Endothelial cell of umbilical vein (primary cell): ENCODE data around the gene VSIG10L. TPM values are rescaled to one million over a fixed set of nuclear protein-coding genes. Genes with fewer than 3 reads are reported as not detected.

Experiments
- BruUV-seq: library from RNA; stranded (reverse); fragments of 400-500 nt; replicated peaks from 2 replicates; lab custom pipeline; 2021; lab: Mats Ljungman, UMichigan
- CTCF ChIA-PET: fragments of 300-600, 350-600 bp; sonication (Branson Sonifier 250); formaldehyde crosslinking; loops from one replicate; lab custom pipeline; 2021; ENCODE audit warnings: antibody characterized with exemption, inconsistent platforms; lab: Charles Lee
- POLR2A ChIA-PET: fragments of 300-600, 350-600 bp; sonication (Branson Sonifier 250); formaldehyde crosslinking; loops from one replicate; lab custom pipeline; 2021; ENCODE audit warnings: antibody characterized with exemption, inconsistent platforms; lab: Charles Lee
- DNase-seq: peaks from one replicate; pipeline ENCODE4 v3.0.0-alpha.2; 2011; ENCODE audit warnings: low read depth, low spot score
- FAIRE-seq: peaks from 2 replicates; lab custom pipeline; 2011; peaks lifted over from hg19 to GRCh38; lab: Jason Lieb, UNC
- H2AFZ ChIP-seq: 2 replicates; pipeline ENCODE4 v1.6.0; 2012; ENCODE audit warnings: low read depth, low read length, control low read depth, inconsistent platforms
- H3K27ac ChIP-seq: 2 replicates; pipeline ENCODE4 v1.5.1; 2011; ENCODE audit warnings: low read depth, mild to moderate bottlenecking, control low read depth, low read length, moderate library complexity; ENCODE audit not compliant: insufficient read depth
- H3K27me3 ChIP-seq, 2 experiments: 2 replicates each; pipeline versions ENCODE4 v1.6.0 to v1.6.1; 2011; ENCODE audit warnings: low read length in 2 of 2, mixed read lengths in 1 of 2; ENCODE audit not compliant: control insufficient read depth in 2 of 2, insufficient read depth in 2 of 2
- H3K36me3 ChIP-seq, 2 experiments: 2 replicates in 1 of 2; 3 replicates in 1 of 2; pipeline ENCODE4 v1.5.1; 2011; ENCODE audit warnings: low read length in 2 of 2, mild to moderate bottlenecking in 1 of 2, moderate library complexity in 1 of 2; ENCODE audit not compliant: control insufficient read depth in 2 of 2, insufficient read depth in 2 of 2; ENCODE audit errors: extremely low read depth in 1 of 2
- H3K4me1 ChIP-seq: 3 replicates; pipeline ENCODE4 v1.5.1; 2011; ENCODE audit warnings: mild to moderate bottlenecking, low read length; ENCODE audit not compliant: control insufficient read depth, insufficient read depth; ENCODE audit errors: extremely low read depth
- H3K4me2 ChIP-seq: 2 replicates; pipeline ENCODE4 v1.6.1; 2011; ENCODE audit warnings: low read length, control low read depth, mixed read lengths; ENCODE audit not compliant: insufficient read depth
- H3K4me3 ChIP-seq, 3 experiments: fragments of 200-600 bp in 1 of 3; sonication (generic), shearing (Covaris generic) in 1 of 3; replicated peaks in 1 of 3; 2 replicates each; pipeline ENCODE4 v1.5.1; 2011 to 2016; ENCODE audit warnings: control low read depth in 3 of 3, low read length in 3 of 3, mild to moderate bottlenecking in 2 of 3, inconsistent platforms in 1 of 3, low read depth in 1 of 3, moderate library complexity in 1 of 3; ENCODE audit not compliant: insufficient read depth in 1 of 3
- H3K79me2 ChIP-seq: 2 replicates; pipeline ENCODE4 v1.6.0; 2012; ENCODE audit warnings: low read length, inconsistent platforms; ENCODE audit not compliant: control insufficient read depth, insufficient read depth
- H3K9ac ChIP-seq: replicated peaks from 2 replicates; pipeline ENCODE3; 2011; ENCODE audit warnings: low read length, control low read depth; ENCODE audit not compliant: insufficient read depth; ENCODE audit errors: extremely low read depth
- H3K9me1 ChIP-seq: replicated peaks from 3 replicates; pipeline ENCODE4 v1.6.0; 2011; ENCODE audit warnings: mild to moderate bottlenecking, low read length; ENCODE audit not compliant: control insufficient read depth, insufficient read depth; ENCODE audit errors: extremely low read depth
- H3K9me3 ChIP-seq: replicated peaks from 2 replicates; pipeline ENCODE4 v1.5.1; 2012; ENCODE audit warnings: low read length, inconsistent platforms; ENCODE audit not compliant: control insufficient read depth, insufficient read depth
- H4K20me1 ChIP-seq: replicated peaks from 2 replicates; pipeline ENCODE3; 2011; ENCODE audit warnings: mild to moderate bottlenecking, low read length; ENCODE audit not compliant: control insufficient read depth, insufficient read depth; ENCODE audit errors: extremely low read depth
- EZH2 ChIP-seq: IDR thresholded peaks from 2 replicates; pipeline ENCODE4 v1.6.1; 2012; ENCODE audit warnings: borderline replicate concordance, low read depth, mild to moderate bottlenecking, moderate library complexity, low read length, inconsistent platforms; ENCODE audit not compliant: severe bottlenecking
- FOS ChIP-seq: IDR thresholded peaks from 2 replicates; pipeline ENCODE4 v1.6.1; 2011; ENCODE audit warnings: mild to moderate bottlenecking, low read length, moderate library complexity, borderline replicate concordance; ENCODE audit not compliant: insufficient read depth
- GATA2 ChIP-seq: IDR thresholded peaks from 2 replicates; pipeline ENCODE4 v1.7.0; 2011; ENCODE audit warnings: low read depth, mild to moderate bottlenecking, moderate library complexity, mixed read lengths, low read length; ENCODE audit not compliant: insufficient read length, insufficient read depth
- JUN ChIP-seq: IDR thresholded peaks from 2 replicates; pipeline ENCODE4 v1.6.1; 2011; ENCODE audit warnings: borderline replicate concordance, low read depth; ENCODE audit not compliant: insufficient read length, insufficient read depth
- MYC ChIP-seq: IDR thresholded peaks from one replicate; pipeline ENCODE4 v1.6.1; 2011; ENCODE audit warnings: mild to moderate bottlenecking, low read depth, low read length
- POLR2A ChIP-seq: IDR thresholded peaks from 2 replicates; pipeline ENCODE4 v1.6.1; 2012; ENCODE audit warnings: low read depth, mild to moderate bottlenecking, control low read depth, low read length
- POLR2AphosphoS5 ChIP-seq: IDR thresholded peaks from 2 replicates; pipeline ENCODE4 v1.6.1; 2012; ENCODE audit warnings: low read depth, mild to moderate bottlenecking, control low read depth, low read length, moderate library complexity; ENCODE audit not compliant: insufficient read depth
- dilution Hi-C: fragments of 300-500 bp; cut with MboI; formaldehyde crosslinking; loops from one replicate; pipeline ENCODE4 v1.15.0; 2019; ENCODE audit warnings: low sequenced_read_pairs; ENCODE audit not compliant: extremely low pct_ligation_motif_present
- intact Hi-C: fragments of 100-400 bp; cut with micrococcal nuclease; formaldehyde crosslinking; loops from one replicate; pipeline ENCODE4 v1.10.0; 2022
- polyA plus RNA-seq, 4 experiments: library from polyadenylated mRNA; depleted of rRNA in 3 of 4; stranded (reverse) in 3 of 4; unstranded in 1 of 4; fragments of >200 nt; gene quantifications; 2 replicates each; pipeline versions ENCODE4 v1.2.1 to v1.2.3, GENCODE V29; 2011 to 2012; ENCODE audit warnings: missing spikeins in 1 of 4
- total RNA-seq: library from RNA; stranded (reverse); gene quantifications from 2 replicates; pipeline ENCODE4 v1.2.3, GENCODE V29; 2021
- TF ChIP-seq, protein P1 (sequence below): IDR thresholded peaks from 2 replicates; pipeline ENCODE4 v1.6.1; 2011; ENCODE audit not compliant: insufficient read depth, insufficient read length
- TF ChIP-seq, protein P2 (sequence below), 2 donors: IDR thresholded peaks; 1 replicate in 1 of 2; 2 replicates in 1 of 2; pipeline ENCODE4 v1.5.1; 2011; ENCODE audit warnings: low read length in 2 of 2, mild to moderate bottlenecking in 2 of 2, moderate library complexity in 2 of 2, control low read depth in 1 of 2, inconsistent platforms in 1 of 2, low read depth in 1 of 2; ENCODE audit not compliant: insufficient read depth in 1 of 2; ENCODE audit errors: extremely low read depth in 1 of 2

VSIG10L gene
- total and polyA plus RNA-seq, 2 donors (not counting 3 experiments of a cell fraction or from before 2014, with no cell fraction given), result 0.62 to 0.77 TPM

DNA sequence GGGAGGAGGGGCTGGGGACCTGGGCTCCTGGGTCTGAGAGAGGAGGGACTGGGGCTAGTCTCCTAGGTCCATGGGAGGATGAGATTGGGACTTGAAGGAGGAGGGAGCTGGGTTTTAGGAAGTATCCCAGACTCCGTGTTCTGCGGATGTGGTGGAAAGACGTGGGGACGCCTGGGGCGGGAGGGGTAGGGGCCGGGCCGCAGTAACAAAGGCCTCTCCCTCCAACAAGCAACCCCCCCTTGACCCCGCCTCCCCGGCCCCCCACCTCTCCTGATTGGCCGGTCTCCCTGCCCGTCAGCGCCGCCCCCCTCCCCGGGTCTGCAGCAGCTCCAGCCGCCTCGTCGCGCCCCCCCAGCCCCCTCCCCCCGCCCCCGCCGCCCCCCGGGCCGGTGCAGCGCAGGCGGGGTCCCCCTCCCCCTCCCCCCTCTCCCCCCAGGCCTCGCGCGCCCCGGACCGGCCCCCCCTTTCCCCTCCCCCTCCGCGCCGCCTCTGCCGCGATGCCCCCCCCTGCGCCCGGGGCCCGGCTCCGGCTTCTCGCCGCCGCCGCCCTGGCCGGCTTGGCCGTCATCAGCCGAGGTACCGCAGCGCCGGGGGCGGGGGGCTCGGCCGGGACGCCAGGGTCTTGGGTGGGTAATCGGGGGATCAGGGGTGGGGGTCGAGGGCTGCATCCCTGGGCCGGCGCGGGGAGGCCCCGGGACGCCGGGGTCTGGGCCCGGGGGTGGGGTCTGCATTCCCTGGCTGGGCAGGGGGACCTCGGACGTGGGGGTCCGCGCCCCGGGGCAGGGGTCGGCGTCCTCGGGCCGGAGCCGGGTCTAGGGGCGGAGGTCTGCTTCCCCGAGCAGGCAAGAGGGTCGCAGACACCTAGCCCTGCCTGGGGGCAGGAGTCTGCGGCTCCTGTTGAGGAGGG is 30.3 kb downstream of the VSIG10L start, which contains the start of gene IGLON5:
TSS of gene IGLON5 (plus strand) at position 294 of the 907 bp plus-strand sequence. CDS start at position 498, 204 bp downstream.
- POLR2A ChIA-PET, result no interaction called here
- no peak within 1 kb of the TSS for H3K27ac ChIP-seq

DNA sequence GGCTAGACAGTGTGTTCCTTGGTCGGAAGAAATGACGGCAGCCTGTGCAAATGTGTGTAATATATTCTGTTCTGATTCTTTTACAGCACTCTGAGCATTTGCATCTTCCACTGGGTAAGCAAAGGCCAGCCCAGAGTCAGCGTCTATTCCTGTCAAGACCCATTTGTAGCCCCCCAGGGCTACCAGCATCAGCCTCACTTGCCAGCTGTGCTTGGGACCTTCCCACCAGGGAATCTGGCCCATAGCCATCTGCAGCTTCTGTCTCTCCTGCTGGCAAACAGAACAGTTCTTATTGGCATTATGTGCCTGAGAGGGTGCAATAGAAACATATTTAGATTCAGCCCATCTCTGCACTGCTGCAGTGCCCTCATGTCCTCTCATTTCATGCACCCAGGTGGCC is 36.5 kb downstream of the VSIG10L start:
- FAIRE-seq (no peak), DNase-seq (no peak)
- BruUV-seq, result no TSS peak
- dilution Hi-C loops (no loop called here), intact Hi-C loops (no loop called here)
- Histone ChIP-seq H3K9me1 (no peaks in the 10 kb centered on the region), H3K27me3 (no peaks in the 10 kb centered on the region), H3K9ac (no peak overlapping the region), H3K27ac (no peak overlapping the region), H3K4me3 (no peak overlapping the region), H3K4me1 (no peaks in the 10 kb centered on the region), H4K20me1 (no peaks in the 10 kb centered on the region), H3K79me2 (no peaks in the 10 kb centered on the region), H3K4me2 (no peak overlapping the region), H3K9me3 (no peaks in the 10 kb centered on the region), H3K36me3 (no peaks in the 10 kb centered on the region), H2AFZ (no peak overlapping the region)
- no peak for TF ChIP-seq EZH2
- TF ChIP-seq FOS, result no peak
- TF ChIP-seq POLR2AphosphoS5, result no peak
- no peak for TF ChIP-seq JUN
- no peak for TF ChIP-seq MYC
- TF ChIP-seq, protein P1, sequence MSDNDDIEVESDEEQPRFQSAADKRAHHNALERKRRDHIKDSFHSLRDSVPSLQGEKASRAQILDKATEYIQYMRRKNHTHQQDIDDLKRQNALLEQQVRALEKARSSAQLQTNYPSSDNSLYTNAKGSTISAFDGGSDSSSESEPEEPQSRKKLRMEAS, result no peak
- TF ChIP-seq GATA2, result no peak
- no peak for TF ChIP-seq POLR2A
- TF ChIP-seq, protein P2, sequence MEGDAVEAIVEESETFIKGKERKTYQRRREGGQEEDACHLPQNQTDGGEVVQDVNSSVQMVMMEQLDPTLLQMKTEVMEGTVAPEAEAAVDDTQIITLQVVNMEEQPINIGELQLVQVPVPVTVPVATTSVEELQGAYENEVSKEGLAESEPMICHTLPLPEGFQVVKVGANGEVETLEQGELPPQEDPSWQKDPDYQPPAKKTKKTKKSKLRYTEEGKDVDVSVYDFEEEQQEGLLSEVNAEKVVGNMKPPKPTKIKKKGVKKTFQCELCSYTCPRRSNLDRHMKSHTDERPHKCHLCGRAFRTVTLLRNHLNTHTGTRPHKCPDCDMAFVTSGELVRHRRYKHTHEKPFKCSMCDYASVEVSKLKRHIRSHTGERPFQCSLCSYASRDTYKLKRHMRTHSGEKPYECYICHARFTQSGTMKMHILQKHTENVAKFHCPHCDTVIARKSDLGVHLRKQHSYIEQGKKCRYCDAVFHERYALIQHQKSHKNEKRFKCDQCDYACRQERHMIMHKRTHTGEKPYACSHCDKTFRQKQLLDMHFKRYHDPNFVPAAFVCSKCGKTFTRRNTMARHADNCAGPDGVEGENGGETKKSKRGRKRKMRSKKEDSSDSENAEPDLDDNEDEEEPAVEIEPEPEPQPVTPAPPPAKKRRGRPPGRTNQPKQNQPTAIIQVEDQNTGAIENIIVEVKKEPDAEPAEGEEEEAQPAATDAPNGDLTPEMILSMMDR (IDR thresholded peaks at IDR 0.05; ENCODE audit: extremely low read depth in 1 of 2, insufficient read depth in 1 of 2, low read depth in 1 of 2, low read length in 2 of 2), result no peak
- ChIA-PET POLR2A (no interaction called here), CTCF (no interaction called here)

More for the DNA sequence above, 30.3 kb downstream of the VSIG10L start, which contains the start of gene IGLON5:
- dilution Hi-C loops, result no loop called here
- BruUV-seq, result no TSS peak
- no peaks in the 10 kb centered on the region for H3K9me3 ChIP-seq
- H3K36me3 ChIP-seq, result no peaks in the 10 kb centered on the region
- FAIRE-seq, result no peak
- TF ChIP-seq FOS, result no peak
- TF ChIP-seq POLR2AphosphoS5, result no peak
- TF ChIP-seq JUN, result no peak
- TF ChIP-seq, protein P1, result no peak
- no peak for TF ChIP-seq POLR2A
- H3K4me1 ChIP-seq, result no peaks in the 10 kb centered on the region
- no peak within 1 kb of the TSS for H3K4me2 ChIP-seq
- CTCF ChIA-PET, result no interaction called here
- no peaks in the 10 kb centered on the region for H4K20me1 ChIP-seq
- no peaks in the 10 kb centered on the region for H3K79me2 ChIP-seq
- H3K9ac ChIP-seq, result no peak within 1 kb of the TSS
- no peak within 1 kb of the TSS for H2AFZ ChIP-seq
- intact Hi-C loops, result no loop called here
- no peak within 1 kb of the TSS for H3K4me3 ChIP-seq
- no peaks in the 10 kb centered on the region for H3K9me1 ChIP-seq
- peaks cover 0 to 3% of the 10 kb centered on the region in 2 experiments for H3K27me3 ChIP-seq
- DNase-seq, result no peak
